HPDE6-E6E7 (cell line): ENCODE data around the gene GAREM1.
A peak's percentile ranks its signal among the peaks of the same experiment; 100 is the strongest.
"Not testable (repeated sequence)": the region's sequence is repeated elsewhere in the genome, so short reads cannot be mapped to it uniquely, and the experiment has no call there.

Experiments
- DNase-seq: peaks from one replicate; pipeline ENCODE4 v3.0.0; 2011; ENCODE audit warnings: missing footprints; ENCODE audit errors: extremely low spot score

GAREM1 gene

GRCh38 chr18:32326450-32327308 is 144.0 kb downstream of the GAREM1 start:
- no peak for DNase-seq

DNA sequence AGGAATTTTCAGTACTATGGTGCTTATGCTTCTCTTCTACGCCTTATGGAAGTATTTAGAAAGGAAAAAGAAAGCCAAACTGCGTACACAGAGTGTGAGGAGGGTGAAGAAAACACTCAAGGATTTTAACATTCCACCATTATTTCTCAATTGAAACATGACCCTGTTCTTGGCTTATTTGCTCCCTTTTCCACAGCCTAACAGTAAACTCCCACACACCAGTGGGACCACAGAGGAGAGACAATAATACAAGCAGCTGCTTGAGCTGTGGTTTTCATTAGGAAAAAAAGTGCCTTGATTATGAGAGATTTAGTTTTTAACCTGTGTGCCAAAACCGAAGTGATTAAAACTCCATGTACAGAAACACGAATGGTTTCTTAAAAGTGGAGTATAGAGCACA is 146.5 kb downstream of the GAREM1 start:
- no peak for DNase-seq

DNA sequence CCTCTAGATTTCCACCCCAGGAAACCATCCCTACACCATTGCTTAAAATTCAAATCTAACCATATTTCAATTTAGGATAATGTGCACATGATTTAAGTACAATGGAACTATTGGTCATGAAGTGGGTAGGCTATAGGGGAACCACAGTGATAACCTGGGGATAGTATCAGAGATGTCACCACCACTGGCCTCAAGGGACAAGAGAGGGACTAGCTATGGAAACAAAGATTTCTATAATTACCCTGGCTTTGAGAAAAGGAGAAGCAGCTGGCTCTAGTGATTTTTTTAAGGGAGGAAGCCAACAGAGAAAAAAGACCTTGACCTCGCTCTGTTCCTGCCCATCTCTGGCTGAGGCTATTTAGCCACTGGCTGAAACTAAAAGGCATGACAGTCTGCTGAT is 148.9 kb downstream of the GAREM1 start:
- no peak for DNase-seq

DNA sequence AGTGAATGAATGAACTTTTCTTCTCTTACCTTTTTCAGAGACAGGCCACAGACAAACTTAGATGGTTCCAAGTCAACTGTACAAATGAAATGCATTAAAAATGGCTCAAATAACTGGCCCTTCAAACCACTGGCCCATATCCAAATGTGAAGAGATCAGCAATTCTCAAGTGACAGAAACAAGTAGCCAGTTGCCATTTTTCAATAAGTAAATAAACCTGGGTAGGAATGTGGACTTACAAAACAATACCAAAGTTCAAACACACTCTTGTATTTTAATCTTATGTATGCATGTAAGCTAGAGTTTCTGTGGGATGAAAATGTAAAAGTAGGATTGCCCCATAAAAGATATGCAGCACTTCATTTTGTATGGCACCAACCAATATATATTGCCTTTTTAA is 151.6 kb downstream of the GAREM1 start:
- no peak for DNase-seq

GRCh38 chr18:32318581-32318980 is 152.1 kb downstream of the GAREM1 start:
- DNase-seq: no peak

GRCh38 chr18:32317651-32318050 is 153.0 kb downstream of the GAREM1 start:
- no peak for DNase-seq

DNA sequence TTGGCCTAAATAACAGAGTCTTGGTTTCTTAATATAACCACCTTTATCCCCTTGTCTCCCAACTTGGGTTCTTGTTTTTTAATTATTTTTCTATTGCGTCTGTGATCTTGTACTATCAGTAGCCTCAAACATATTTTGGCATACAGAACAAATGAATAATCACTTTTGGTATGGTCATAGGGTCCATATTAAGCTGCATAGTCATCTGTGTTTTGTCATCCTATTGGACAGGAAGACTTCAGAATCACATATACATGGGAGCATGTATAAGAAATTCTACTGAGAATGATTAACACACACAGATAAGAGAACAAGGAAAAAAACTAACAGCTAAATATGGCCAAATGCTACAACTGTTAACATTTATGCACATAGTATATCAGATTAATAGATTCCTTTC is 154.8 kb downstream of the GAREM1 start:
- DNase-seq: no peak

DNA sequence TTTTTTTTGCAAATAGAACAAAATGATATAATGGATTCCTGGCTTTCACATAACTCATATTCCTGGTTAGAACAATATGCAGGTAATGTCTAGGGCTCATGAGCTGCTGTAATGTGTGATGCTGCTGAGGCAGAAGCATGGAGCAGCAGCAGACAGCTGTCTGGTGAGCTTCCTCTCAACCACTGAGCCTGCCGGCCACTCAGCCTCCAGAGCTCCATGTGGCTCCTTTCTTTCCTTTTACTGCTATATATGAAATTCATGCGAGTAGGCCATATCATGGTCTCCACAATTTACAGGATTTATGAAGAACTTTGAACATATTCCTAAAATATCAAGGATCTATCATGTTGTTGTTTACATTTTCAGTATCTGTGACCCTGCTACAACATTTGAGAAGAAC is 159.9 kb downstream of the GAREM1 start:
- no peak for DNase-seq

- no peak for DNase-seq
These were observed 160.6 kb downstream of the GAREM1 start for GRCh38 chr18:32310101-32310500.

DNA sequence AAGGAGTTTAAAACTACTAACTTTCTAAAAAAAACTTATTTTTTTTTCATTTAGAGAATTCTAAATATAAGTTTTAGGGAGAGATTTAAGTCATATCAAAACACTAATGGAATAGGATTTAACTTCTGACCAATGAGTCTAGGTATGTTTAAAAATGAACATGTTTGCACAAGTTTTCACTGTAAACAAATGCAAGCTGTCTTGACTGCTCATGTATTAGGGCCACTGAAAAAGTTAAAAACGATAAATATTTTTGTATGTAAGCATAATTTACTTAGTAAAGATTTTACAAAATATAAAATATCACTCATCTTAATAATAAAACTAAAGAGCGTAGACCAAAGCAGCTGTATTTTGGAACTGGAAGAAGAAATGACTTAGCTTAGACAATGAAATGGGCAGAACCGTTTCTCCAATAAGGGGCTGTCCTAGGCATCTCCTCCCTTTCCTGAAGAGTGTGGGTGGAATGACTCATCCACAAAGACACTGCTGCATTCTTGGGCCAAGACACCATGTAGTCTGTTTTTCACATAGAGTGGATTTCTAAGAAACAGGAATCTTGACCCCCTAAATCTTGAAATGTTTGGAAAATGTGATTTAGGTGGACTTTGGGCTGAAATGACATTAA is 162.1 kb downstream of the GAREM1 start:
- peak; percentile 62 for DNase-seq

- no peak for DNase-seq
These were observed 167.3 kb downstream of the GAREM1 start for GRCh38 chr18:32303400-32303799.

DNA sequence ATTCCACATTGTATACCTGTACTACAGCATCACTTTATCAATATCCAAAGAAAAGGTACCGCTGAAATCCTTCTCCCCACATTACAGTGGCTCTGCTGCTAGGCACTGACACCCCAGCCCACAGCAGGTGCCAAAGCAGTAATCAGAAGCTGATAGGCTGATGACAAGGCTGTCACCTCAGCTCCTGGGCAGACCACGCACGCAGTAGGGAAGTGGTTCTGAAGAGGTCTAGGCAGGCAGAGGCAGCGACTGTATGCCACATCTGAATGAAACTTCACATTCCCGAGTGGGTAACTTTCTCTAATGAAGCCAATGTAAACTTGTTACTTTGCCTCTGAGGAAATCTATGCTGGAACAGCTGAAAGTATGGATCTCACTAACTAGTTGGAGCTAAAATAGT is 167.9 kb downstream of the GAREM1 start:
- no peak for DNase-seq

DNA sequence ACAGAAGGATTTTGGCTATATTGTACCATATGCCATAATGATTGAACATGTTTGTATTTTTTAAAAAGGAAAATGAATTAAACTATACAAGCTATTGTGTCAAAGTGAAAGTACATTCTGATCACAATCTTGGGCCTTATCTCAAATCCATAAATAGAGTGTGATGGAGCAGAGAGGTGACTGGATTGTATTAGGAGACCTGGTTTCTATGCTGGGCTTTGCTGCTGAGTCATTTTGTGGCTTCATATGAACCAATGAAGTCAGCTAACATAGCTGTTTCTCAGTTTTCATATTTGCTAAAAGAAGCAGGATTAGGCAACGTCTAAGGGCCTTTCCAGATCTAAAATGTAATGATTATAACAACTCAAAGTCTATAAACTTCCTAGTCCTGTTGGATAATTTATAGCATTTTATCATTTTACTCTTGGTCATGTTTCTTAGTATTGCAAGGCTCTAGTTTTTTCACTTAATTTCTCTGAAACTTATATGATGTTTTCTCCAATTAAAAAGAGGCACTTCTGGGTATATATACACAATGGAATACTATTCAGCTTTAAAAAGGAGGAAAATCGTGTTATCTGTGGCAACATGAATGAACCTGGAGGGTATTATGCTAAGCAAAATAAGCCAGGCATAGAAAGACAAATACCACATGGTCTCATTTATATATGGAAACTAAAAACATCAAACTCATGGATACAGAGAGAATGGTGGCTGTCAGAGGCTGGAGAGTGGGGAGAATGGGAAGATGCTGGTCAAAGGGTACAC is 168.5 kb downstream of the GAREM1 start:
- DNase-seq: peak; percentile 33

DNA sequence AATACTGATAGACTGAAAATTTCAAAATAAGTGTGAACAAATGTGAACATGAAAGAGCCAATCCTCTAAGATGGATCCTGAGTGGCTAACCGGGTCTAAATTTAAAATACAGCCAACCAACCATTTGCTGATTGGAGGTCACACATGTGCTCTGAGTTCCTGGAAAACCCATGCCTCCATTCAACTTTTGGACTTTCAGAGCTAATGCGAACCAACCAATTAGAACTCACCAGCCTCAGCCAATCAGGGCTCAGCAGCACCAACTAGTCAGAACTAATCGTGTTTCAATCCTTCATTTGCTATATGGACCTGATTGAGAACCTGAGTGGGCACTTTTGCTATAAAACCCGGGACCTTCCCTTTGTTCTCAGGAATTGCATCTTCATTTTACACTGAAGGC is 169.3 kb downstream of the GAREM1 start:
- no peak for DNase-seq

- no peak for DNase-seq
These were observed 169.8 kb downstream of the GAREM1 start for GRCh38 chr18:32300914-32301313.

- no peak for DNase-seq
These were observed 171.2 kb downstream of the GAREM1 start for GRCh38 chr18:32299484-32299883.

- DNase-seq: no peak
These were observed 172.5 kb downstream of the GAREM1 start for GRCh38 chr18:32298171-32298667.

DNA sequence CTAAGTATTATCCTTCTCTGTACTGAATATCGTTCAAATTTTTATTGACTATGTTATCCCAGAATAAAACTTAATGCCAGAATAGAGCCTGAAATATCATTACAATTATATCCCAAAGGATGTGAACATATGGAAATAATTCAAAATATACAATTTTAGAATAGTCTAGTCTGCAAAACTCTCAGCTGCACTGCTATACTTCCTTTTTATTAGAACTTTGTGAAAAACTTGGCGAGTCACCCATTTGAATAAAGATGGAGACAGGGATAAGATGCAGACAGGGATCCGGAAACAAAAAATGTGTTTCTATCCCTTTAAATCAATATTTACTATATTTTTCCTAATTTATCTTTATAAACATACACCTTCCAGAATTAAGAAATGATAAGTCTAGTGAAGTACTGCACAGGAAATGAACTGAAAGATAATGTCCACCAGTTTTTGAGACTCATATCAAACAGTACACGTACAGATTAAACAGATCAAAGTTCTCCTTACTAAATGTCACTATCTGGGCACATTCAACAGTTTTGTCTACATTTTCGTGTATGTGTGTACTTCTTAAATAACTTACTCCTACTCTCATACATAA is 173.0 kb downstream of the GAREM1 start:
- no peak for DNase-seq

DNA sequence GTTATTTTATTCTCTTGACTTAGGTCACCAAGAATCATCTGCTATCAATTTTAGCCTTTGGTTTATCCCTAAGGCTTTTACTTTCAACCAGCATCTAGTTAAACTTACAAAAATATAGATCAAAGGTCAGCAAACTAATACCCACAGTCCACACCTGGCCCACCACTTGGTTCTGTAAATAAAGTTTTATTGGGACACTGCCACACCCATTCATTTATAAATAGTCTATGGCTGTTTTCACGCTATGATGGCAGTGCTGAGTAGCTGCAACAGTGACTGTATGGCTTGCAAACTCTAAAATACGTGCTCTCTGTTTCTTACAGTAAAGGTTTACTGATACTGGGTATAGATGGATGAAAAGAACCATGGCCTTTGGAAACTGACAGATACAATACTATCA is 173.8 kb downstream of the GAREM1 start:
- DNase-seq: no peak

DNA sequence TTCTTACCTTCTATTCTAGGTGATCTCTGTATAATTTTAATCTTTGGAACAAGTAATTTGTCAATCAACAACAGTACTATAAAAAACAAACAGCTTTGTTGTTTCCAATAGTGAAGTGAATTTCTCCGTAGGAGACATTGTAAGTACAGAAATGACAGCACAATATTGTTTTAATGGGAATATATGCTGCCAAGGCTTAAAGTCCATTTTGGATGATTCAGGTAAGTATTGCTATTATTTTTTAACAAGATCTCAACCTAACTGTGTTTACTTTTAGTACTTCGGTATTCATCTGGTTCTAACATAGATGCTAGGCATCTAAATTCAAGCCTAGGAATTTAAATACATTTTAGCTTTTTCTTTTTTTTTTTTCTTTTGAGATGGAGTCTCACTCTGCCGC is 175.1 kb downstream of the GAREM1 start:
- DNase-seq: no peak

- no peak for DNase-seq
These were observed 177.6 kb downstream of the GAREM1 start for GRCh38 chr18:32293107-32293506.

- not testable (repeated sequence) for DNase-seq
These were observed 179.1 kb downstream of the GAREM1 start for GRCh38 chr18:32291623-32292022.
